ENCODE data around the gene XPO4. TPM values are rescaled to one million over a fixed set of nuclear protein-coding genes. Genes with fewer than 3 reads are reported as not detected.
A peak's percentile ranks its signal among the peaks of the same experiment; 100 is the strongest.
"Not testable (repeated sequence)": the region's sequence is repeated elsewhere in the genome, so short reads cannot be mapped to it uniquely, and the experiment has no call there.

Gene XPO4
- total RNA-seq (2014; rRNA removed; shearing (Covaris generic)) = 15.4 and 16.0 TPM in 2 replicates

GRCh38 chr13:20902438-20903163 lies at the start of gene XPO4:
TSS of gene XPO4 (minus strand) at chr13:20902746. CDS start at chr13:20902738, 8 bp downstream.
- DNase-seq (ENCODE audit: low read depth) = peak; percentile 76

- not testable (repeated sequence) for DNase-seq (ENCODE audit: low read depth)
Observed at GRCh38 chr13:20948001-20948400, 45.5 kb upstream of the XPO4 start.

GRCh38 chr13:20945952-20946383 lies 43.4 kb upstream of the XPO4 start:
- DNase-seq (ENCODE audit: low read depth) = no peak

- no peak for DNase-seq (ENCODE audit: low read depth)
Observed at GRCh38 chr13:20942938-20943559, 40.5 kb upstream of the XPO4 start.

- DNase-seq (ENCODE audit: low read depth) = not testable (repeated sequence)
Observed at GRCh38 chr13:20940511-20940910, 38.0 kb upstream of the XPO4 start.

- DNase-seq (ENCODE audit: low read depth) = no peak
Observed at GRCh38 chr13:20940083-20940482, 37.5 kb upstream of the XPO4 start.

GRCh38 chr13:20939662-20940061 lies 37.1 kb upstream of the XPO4 start:
- DNase-seq (ENCODE audit: low read depth) = no peak

- no peak for DNase-seq (ENCODE audit: low read depth)
Observed at GRCh38 chr13:20938302-20938701, 35.8 kb upstream of the XPO4 start.

GRCh38 chr13:20927596-20928257 lies 25.2 kb upstream of the XPO4 start:
- no peak for DNase-seq (ENCODE audit: low read depth)

GRCh38 chr13:20925395-20925790 lies 22.8 kb upstream of the XPO4 start:
- not testable (repeated sequence) for DNase-seq (ENCODE audit: low read depth)

GRCh38 chr13:20924758-20925394 lies 22.3 kb upstream of the XPO4 start:
- DNase-seq (ENCODE audit: low read depth) = peak; percentile 66

GRCh38 chr13:20923272-20923671 lies 20.7 kb upstream of the XPO4 start:
- no peak for DNase-seq (ENCODE audit: low read depth)

- DNase-seq (ENCODE audit: low read depth) = no peak
Observed at GRCh38 chr13:20921572-20921971, 19.0 kb upstream of the XPO4 start.

GRCh38 chr13:20915676-20916075 lies 13.1 kb upstream of the XPO4 start:
- not testable (repeated sequence) for DNase-seq (ENCODE audit: low read depth)

- DNase-seq (ENCODE audit: low read depth) = peak; percentile 8
Observed at GRCh38 chr13:20911037-20911436, 8.5 kb upstream of the XPO4 start.

GRCh38 chr13:20908714-20909497 lies 6.4 kb upstream of the XPO4 start:
- no peak for DNase-seq (ENCODE audit: low read depth)

- no peak for DNase-seq (ENCODE audit: low read depth)
Observed at GRCh38 chr13:20904908-20905307, 2.4 kb upstream of the XPO4 start.

GRCh38 chr13:20903164-20903475 lies 574 bp upstream of the XPO4 start:
- no peak for DNase-seq (ENCODE audit: low read depth)

GRCh38 chr13:20901668-20902437 lies 693 bp downstream of the XPO4 start:
- DNase-seq (ENCODE audit: low read depth) = peak; percentile 53

GRCh38 chr13:20894245-20894644 lies 8.3 kb downstream of the XPO4 start:
- no peak for DNase-seq (ENCODE audit: low read depth)

GRCh38 chr13:20891768-20892167 lies 10.8 kb downstream of the XPO4 start:
- DNase-seq (ENCODE audit: low read depth) = no peak

Data from RPMI7951 (cell line).